HG02610 (cell line): ENCODE results near the gene LIMS1.
"Not testable (repeated sequence)": the region's sequence is repeated elsewhere in the genome, so short reads cannot be mapped to it uniquely, and the experiment has no call there.

Experiments used
- ATAC-seq: cut with Tn5 transposase; IDR thresholded peaks from one replicate; pipeline ENCODE4 v1.9.1; 2021; ENCODE audit warnings: mild to moderate bottlenecking, moderate library complexity; ENCODE audit not compliant: unreplicated experiment

The LIMS1 gene

GRCh38 chr2:108548208-108549003, 14.1 kb downstream of the LIMS1 start:
- ATAC-seq = no peak

GRCh38 chr2:108552566-108552965, 18.3 kb downstream of the LIMS1 start:
- ATAC-seq = no peak

- ATAC-seq = no peak
These were observed 19.1 kb downstream of the LIMS1 start for GRCh38 chr2:108553209-108553919.

- ATAC-seq = no peak
These were observed 20.3 kb downstream of the LIMS1 start for GRCh38 chr2:108554528-108554927.

- no peak for ATAC-seq
These were observed 21.3 kb downstream of the LIMS1 start for GRCh38 chr2:108555572-108555971.

- not testable (repeated sequence) for ATAC-seq
These were observed 22.3 kb downstream of the LIMS1 start for GRCh38 chr2:108556581-108556980.

GRCh38 chr2:108560241-108560811, 26.1 kb downstream of the LIMS1 start:
- ATAC-seq = no peak

GRCh38 chr2:108560895-108561530, 26.7 kb downstream of the LIMS1 start:
- no peak for ATAC-seq

GRCh38 chr2:108562274-108562673, 28.0 kb downstream of the LIMS1 start:
- no peak for ATAC-seq

- ATAC-seq = no peak
These were observed 30.2 kb downstream of the LIMS1 start for GRCh38 chr2:108564510-108564909.

- ATAC-seq = peak; percentile 82
These were observed 31.6 kb downstream of the LIMS1 start for GRCh38 chr2:108565778-108566375.

- ATAC-seq = no peak
These were observed 36.1 kb downstream of the LIMS1 start for GRCh38 chr2:108570416-108570815.

- no peak for ATAC-seq
These were observed 37.0 kb downstream of the LIMS1 start for GRCh38 chr2:108571286-108571685.

GRCh38 chr2:108573061-108573460, 38.8 kb downstream of the LIMS1 start:
- no peak for ATAC-seq

- ATAC-seq = no peak
These were observed 40.1 kb downstream of the LIMS1 start for GRCh38 chr2:108574332-108574731.

GRCh38 chr2:108575132-108575966, 41.1 kb downstream of the LIMS1 start:
- peak; percentile 54 for ATAC-seq

GRCh38 chr2:108577099-108577498, 42.8 kb downstream of the LIMS1 start:
- ATAC-seq = no peak

GRCh38 chr2:108579623-108580022, 45.4 kb downstream of the LIMS1 start:
- ATAC-seq = no peak

- no peak for ATAC-seq
These were observed 45.8 kb downstream of the LIMS1 start for GRCh38 chr2:108580050-108580449.

GRCh38 chr2:108583903-108584520, 49.7 kb downstream of the LIMS1 start:
- peak; percentile 76 for ATAC-seq
